ENCODE data around the gene ZNF474.
A peak's percentile ranks its signal among the peaks of the same experiment; 100 is the strongest.

The ZNF474 gene

DNA sequence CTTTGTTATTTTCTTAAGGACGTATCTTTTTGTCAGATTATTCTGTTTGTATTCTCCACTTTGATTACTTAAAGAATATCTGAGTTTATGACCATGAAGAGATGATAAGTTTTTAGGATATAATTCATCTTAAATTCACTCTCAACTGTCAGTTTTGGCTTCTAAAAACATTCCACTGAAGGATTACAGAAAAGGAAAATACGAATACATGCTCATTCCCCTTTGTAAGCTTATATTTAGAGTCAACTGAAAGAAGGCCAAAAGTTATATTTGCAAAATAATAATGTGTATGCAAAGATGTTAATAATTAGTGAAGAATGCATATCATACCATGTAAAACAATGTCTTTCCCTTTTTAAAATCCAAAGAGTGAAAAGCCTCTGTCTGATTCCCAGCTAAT lies 52.5 kb downstream of the ZNF474 start (continued):
- TF ChIP-seq, protein P1, sequence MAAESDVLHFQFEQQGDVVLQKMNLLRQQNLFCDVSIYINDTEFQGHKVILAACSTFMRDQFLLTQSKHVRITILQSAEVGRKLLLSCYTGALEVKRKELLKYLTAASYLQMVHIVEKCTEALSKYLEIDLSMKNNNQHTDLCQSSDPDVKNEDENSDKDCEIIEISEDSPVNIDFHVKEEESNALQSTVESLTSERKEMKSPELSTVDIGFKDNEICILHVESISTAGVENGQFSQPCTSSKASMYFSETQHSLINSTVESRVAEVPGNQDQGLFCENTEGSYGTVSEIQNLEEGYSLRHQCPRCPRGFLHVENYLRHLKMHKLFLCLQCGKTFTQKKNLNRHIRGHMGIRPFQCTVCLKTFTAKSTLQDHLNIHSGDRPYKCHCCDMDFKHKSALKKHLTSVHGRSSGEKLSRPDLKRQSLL (tag by site-specific recombination; IDR thresholded peaks at IDR 0.05): no peak
- TF ChIP-seq, protein P2, sequence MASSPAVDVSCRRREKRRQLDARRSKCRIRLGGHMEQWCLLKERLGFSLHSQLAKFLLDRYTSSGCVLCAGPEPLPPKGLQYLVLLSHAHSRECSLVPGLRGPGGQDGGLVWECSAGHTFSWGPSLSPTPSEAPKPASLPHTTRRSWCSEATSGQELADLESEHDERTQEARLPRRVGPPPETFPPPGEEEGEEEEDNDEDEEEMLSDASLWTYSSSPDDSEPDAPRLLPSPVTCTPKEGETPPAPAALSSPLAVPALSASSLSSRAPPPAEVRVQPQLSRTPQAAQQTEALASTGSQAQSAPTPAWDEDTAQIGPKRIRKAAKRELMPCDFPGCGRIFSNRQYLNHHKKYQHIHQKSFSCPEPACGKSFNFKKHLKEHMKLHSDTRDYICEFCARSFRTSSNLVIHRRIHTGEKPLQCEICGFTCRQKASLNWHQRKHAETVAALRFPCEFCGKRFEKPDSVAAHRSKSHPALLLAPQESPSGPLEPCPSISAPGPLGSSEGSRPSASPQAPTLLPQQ (tag by site-specific recombination; IDR thresholded peaks at IDR 0.05): no peak
- no peak for TF ChIP-seq ZNF223 (tag by site-specific recombination; IDR thresholded peaks at IDR 0.05)

DNA sequence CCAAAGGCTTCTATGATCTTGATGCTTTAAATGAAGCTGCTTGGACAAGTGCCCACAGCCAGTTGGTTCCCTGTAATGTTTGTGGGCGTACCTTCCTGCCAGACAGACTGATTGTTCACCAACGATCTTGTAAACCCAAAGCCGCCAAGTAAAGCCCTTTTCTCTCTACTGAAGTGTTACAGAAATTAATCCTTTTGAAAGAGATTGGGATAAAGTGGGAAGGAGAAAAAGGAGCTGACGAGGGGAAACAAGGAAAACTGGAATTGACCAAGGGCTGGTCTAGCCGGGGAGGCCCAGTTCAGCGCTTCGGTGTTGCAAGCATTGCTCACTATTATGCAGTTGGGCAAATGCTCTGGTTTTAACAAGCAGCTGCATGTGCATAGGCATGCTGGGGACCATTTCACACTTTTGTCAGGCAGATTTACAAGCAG lies 53.2 kb downstream of the ZNF474 start:
- H3K27ac ChIP-seq (ENCODE audit: extremely low read depth, low read depth, low read length): no peak overlapping the region; the same call in 1 of the 2 replicates
- CTCF ChIA-PET: interaction anchor here (1.0 to 2.3 kb wide), 3 partner anchors 8 to 14 kb away, joined by 5 to 13 read pairs (median 5); no protein-coding TSS in a partner anchor
- H3K36me3 ChIP-seq (ENCODE audit: control insufficient read depth in 2 of 2, insufficient read depth in 1 of 2, low read length in 2 of 2): no peaks in the 10 kb centered on the region
- no peaks in the 10 kb centered on the region for H3K9me3 ChIP-seq (ENCODE audit: control insufficient read depth, insufficient read depth, low read depth, low read length)
- H3K4me3 ChIP-seq (ENCODE audit: low read depth, low read length): no peak overlapping the region
- POLR2A ChIA-PET: no interaction called here
- TF ChIP-seq, protein P3, sequence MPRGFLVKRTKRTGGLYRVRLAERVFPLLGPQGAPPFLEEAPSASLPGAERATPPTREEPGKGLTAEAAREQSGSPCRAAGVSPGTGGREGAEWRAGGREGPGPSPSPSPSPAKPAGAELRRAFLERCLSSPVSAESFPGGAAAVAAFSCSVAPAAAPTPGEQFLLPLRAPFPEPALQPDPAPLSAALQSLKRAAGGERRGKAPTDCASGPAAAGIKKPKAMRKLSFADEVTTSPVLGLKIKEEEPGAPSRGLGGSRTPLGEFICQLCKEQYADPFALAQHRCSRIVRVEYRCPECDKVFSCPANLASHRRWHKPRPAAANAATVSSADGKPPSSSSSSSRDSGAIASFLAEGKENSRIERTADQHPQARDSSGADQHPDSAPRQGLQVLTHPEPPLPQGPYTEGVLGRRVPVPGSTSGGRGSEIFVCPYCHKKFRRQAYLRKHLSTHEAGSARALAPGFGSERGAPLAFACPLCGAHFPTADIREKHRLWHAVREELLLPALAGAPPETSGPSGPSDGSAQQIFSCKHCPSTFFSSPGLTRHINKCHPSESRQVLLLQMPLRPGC (tag by site-specific recombination; IDR thresholded peaks at IDR 0.05): no peak
- TF ChIP-seq ZNF335 (tag by site-specific recombination; conservative IDR thresholded peaks at IDR 0.05) (peak; percentile 66), ZNF114 (tag by site-specific recombination; IDR thresholded peaks at IDR 0.05) (no peak), ZSCAN30 (tag by site-specific recombination; IDR thresholded peaks at IDR 0.05) (0 out of 2 replicates have a peak, but pooled peaks have one; percentile 39), FEZF1 (tag by site-specific recombination; IDR thresholded peaks at IDR 0.05) (peak; percentile 33), EGR2 (tag by site-specific recombination; IDR thresholded peaks at IDR 0.05; ENCODE audit: low read depth) (no peak), ZNF792 (tag by site-specific recombination; IDR thresholded peaks at IDR 0.05) (no peak), TRIM28 (IDR thresholded peaks at IDR 0.05; ENCODE audit: borderline replicate concordance, low read length) (no peak), SP3 (tag by site-specific recombination; IDR thresholded peaks at IDR 0.05) (no peak), MZF1 (tag by site-specific recombination; IDR thresholded peaks at IDR 0.05; ENCODE audit: borderline replicate concordance) (0 out of 2 replicates have a peak, but pooled peaks have one; percentile 14), ZFHX2 (tag by site-specific recombination; conservative IDR thresholded peaks at IDR 0.05) (peak; percentile 65; the same call in 1 of the 2 replicates)
- TF ChIP-seq, protein P4, sequence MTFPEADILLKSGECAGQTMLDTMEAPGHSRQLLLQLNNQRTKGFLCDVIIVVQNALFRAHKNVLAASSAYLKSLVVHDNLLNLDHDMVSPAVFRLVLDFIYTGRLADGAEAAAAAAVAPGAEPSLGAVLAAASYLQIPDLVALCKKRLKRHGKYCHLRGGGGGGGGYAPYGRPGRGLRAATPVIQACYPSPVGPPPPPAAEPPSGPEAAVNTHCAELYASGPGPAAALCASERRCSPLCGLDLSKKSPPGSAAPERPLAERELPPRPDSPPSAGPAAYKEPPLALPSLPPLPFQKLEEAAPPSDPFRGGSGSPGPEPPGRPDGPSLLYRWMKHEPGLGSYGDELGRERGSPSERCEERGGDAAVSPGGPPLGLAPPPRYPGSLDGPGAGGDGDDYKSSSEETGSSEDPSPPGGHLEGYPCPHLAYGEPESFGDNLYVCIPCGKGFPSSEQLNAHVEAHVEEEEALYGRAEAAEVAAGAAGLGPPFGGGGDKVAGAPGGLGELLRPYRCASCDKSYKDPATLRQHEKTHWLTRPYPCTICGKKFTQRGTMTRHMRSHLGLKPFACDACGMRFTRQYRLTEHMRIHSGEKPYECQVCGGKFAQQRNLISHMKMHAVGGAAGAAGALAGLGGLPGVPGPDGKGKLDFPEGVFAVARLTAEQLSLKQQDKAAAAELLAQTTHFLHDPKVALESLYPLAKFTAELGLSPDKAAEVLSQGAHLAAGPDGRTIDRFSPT (tag by site-specific recombination; IDR thresholded peaks at IDR 0.05): no peak
- TF ChIP-seq, protein P5, sequence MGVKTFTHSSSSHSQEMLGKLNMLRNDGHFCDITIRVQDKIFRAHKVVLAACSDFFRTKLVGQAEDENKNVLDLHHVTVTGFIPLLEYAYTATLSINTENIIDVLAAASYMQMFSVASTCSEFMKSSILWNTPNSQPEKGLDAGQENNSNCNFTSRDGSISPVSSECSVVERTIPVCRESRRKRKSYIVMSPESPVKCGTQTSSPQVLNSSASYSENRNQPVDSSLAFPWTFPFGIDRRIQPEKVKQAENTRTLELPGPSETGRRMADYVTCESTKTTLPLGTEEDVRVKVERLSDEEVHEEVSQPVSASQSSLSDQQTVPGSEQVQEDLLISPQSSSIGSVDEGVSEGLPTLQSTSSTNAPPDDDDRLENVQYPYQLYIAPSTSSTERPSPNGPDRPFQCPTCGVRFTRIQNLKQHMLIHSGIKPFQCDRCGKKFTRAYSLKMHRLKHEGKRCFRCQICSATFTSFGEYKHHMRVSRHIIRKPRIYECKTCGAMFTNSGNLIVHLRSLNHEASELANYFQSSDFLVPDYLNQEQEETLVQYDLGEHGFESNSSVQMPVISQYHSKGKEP (tag by site-specific recombination; IDR thresholded peaks at IDR 0.05): peak; percentile 90
- TF ChIP-seq, protein P6, sequence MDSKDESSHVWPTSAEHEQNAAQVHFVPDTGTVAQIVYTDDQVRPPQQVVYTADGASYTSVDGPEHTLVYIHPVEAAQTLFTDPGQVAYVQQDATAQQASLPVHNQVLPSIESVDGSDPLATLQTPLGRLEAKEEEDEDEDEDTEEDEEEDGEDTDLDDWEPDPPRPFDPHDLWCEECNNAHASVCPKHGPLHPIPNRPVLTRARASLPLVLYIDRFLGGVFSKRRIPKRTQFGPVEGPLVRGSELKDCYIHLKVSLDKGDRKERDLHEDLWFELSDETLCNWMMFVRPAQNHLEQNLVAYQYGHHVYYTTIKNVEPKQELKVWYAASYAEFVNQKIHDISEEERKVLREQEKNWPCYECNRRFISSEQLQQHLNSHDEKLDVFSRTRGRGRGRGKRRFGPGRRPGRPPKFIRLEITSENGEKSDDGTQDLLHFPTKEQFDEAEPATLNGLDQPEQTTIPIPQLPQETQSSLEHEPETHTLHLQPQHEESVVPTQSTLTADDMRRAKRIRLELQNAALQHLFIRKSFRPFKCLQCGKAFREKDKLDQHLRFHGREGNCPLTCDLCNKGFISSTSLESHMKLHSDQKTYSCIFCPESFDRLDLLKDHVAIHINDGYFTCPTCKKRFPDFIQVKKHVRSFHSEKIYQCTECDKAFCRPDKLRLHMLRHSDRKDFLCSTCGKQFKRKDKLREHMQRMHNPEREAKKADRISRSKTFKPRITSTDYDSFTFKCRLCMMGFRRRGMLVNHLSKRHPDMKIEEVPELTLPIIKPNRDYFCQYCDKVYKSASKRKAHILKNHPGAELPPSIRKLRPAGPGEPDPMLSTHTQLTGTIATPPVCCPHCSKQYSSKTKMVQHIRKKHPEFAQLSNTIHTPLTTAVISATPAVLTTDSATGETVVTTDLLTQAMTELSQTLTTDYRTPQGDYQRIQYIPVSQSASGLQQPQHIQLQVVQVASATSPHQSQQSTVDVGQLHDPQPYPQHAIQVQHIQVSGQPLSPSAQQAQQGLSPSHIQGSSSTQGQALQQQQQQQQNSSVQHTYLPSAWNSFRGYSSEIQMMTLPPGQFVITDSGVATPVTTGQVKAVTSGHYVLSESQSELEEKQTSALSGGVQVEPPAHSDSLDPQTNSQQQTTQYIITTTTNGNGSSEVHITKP (tag by site-specific recombination; IDR thresholded peaks at IDR 0.05): peak; percentile 70; the same call in 1 of the 2 replicates
- peaks cover 11% of the 10 kb centered on the region for H3K4me1 ChIP-seq (ENCODE audit: control insufficient read depth, insufficient read depth, low read length)

Measured in HEK293 (cell line).